Activated CD4-positive, alpha-beta T cell treated with anti-CD3 and anti-CD28 coated beads for 24 hours (primary cell): ENCODE results near the gene ZNF880.
"Not testable (repeated sequence)": the region's sequence is repeated elsewhere in the genome, so short reads cannot be mapped to it uniquely, and the experiment has no call there.

Experiments used
- DNase-seq, 2 donors: peaks; one replicate each; pipeline ENCODE4 v3.0.0-alpha.2; 2020; ENCODE audit warnings: low read depth in 2 of 2

The ZNF880 gene

DNA sequence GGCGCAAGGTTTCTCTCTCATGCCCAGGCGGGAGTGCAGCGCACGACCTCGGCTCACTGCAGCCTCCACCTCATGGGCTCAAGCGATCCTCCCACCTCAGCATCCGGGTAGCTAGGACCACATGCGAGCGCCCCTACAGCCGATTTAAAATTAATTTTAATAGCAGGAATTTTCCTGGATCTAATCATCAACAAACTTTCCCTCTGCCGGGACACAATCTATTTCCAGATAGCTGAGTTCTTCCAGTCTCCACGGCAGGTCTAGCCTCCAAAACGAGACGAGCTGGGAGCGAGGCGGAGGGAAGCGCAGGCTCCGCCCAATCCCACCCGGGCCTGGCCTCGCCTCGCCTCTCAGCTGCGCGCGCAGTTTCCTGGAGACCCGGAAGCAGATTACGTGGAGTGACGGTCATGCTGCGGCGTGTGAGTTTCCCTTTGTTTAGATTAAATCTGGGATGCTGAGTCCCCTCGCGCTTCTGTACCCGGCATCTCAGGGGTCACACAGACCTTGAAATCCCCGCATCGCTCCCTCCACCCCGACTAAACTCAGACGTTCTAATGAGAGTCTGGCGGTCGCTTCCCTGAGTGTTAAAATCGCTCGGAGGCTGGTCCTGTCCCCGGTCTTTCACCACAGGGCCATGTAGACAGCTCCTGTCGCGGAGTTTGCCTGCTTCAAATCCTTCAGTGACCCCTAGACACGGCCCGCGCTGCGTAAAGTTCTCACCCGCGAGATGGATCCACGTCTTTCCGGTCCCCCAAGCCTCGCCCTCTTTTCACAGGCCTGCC lies at the start of gene ZNF880:
Gene ZNF880, plus strand, starts transcription at position 365 of the 782 bp plus-strand sequence. Its CDS starts 43 bp downstream, at position 408.
- peak; percentile 86 to 89 for DNase-seq

DNA sequence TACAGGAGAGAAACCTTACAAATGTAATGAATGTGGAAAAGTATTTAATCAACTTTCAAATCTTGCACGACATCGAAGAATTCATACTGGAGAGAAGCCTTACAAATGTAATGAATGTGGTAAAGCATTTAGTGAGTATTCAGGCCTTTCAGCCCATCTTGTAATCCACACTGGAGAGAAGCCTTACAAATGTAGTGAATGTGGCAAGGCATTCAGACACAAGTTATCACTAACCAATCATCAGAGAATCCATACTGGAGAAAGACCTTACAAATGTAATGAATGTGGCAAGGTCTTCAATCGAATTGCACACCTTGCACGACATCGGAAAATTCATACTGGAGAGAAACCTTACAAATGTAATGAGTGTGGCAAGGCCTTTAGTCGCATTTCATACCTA lies 47.3 kb upstream of the ZNF880 start:
- no peak for DNase-seq

DNA sequence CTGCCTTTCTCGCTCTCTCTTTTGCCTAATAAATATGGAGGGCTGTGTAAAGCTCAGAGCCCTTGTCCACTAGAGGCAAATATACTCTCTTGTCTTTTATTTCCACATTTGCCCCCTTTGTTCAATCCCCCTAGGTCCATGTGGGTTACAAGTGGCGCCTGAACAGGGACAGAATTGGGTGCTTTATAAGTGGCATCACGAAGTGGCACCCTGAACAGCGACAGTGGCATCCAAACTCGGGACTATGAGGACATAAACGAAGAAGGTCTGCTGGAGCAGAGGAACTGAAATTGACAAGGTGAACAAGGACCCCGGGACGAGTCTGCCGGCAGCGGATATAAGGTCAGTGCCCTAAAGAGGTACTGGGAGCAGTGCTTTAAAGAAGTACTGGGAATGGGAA lies 38.0 kb upstream of the ZNF880 start:
- no peak for DNase-seq

DNA sequence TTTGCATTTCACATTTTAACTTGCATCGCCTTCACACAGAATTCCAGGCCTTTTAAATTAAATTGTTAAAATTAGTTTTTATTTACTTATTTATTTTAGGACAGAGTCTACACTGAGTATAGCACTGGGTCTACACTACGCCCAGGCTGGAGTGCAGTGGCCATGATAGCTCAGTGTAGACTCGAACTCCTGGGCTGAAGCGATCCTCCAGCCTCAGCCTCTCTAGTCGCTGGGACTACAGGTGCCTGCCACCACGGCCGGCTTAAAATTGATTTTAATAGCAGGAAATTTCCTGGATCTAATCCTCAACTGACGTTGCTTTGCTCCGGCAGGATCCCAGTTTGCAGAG lies 34.0 kb upstream of the ZNF880 start:
- no peak for DNase-seq

DNA sequence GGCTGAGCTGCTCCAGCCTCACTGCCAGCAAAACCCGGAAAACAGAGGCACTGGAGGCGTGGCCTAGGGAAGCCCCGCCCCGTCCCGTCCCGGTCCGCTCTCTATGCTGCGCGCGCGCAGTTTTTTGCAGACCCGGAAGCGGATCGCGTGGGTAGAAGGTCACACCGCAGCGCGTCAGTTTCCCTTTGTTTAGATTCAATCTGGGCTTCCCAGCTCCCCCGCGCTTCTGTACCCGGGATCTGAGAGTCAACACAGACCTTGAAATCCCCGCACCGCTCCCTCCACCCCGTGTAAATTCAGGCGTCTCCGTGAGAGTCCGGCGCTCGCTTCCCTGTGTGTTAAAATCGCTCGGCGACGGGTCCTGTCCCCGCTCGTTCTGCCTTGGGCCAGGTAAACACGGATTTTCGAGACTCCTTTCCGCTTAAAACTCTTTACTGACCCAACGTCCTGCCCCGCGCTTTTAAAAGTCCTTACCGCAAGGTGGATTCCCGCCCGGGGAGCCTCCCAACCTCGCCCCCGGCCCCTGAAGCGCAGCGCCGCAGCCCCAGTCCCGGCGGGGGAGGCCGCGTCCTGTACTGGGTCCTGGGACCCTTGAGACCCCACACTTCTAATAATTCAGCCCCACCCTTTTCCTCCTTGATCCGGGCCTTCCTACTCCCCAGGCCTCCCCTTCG lies 33.5 kb upstream of the ZNF880 start, which contains the start of gene ZNF610:
Gene ZNF610, plus strand, starts transcription at position 127 of the 674 bp plus-strand sequence. CDS start 12,930 bp downstream, outside the sequence.
- DNase-seq, result peak; percentile 81 to 82

DNA sequence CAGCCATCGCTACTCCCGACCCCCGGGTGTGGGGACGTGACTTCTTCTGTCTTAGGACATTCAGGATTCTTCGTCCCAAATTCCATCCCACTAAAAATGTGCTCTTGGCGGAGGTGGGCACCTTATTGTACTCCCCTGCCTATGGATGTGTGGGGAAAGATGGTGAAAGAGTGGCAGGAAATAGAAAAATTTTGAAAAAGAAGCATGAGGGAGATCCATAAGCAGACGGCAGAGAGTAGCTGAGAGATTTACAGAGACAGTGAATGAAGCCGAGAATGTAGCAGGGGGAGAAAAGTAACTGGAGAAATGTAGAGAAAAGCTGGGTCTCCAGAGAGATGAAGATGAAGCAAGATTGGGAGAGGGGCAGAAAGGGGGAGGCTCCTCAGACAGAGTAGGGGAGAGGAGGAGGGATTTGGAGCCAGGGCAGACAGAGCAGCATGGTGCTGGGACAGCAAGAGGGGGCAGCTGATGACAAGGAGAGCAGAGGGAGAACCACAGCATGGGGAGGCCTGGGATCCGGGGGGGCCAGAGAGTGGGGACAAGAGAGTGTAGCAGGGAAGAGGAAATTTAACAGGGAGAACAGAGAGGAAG lies 32.8 kb upstream of the ZNF880 start:
- DNase-seq, result no peak

DNA sequence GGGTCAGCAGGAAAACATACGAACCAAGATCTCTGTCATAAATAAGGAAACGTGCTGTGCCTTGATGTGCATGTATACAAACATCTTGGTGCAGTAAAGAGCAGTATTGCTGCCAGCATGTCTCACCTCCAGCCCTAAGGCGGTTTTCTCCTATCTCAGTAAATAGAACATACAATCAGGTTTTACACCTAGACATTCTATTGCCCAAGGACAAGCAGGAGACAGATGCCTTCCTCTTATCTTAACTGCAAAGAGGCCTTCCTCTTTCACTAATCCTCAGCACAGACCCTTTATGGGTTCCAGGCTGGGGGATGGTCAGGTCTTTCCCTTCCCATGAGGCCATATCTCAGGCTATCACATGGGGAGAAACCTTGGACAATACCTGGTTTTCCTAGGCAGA lies 30.7 kb upstream of the ZNF880 start:
- DNase-seq, result not testable (repeated sequence)

DNA sequence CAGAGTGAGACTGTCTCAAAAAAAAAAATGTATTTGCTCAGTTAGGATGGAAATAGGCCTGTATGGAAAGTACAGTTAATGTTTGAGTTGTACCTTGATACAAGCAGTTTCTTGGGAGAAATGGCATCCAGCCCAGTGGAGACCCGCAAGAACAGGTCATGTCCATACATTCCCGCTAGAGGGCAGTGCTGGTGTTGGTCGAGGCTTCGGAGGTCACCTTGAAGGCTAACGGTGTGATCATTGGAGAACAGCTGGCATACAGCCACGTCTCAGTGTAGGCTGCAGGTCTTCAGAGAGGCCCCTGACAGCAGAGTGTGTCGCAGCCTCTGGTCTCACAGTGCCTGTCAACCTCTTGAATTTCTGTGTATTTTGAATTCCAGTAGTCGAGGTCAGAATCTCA lies 26.2 kb upstream of the ZNF880 start:
- DNase-seq, result peak; percentile 22 to 27

DNA sequence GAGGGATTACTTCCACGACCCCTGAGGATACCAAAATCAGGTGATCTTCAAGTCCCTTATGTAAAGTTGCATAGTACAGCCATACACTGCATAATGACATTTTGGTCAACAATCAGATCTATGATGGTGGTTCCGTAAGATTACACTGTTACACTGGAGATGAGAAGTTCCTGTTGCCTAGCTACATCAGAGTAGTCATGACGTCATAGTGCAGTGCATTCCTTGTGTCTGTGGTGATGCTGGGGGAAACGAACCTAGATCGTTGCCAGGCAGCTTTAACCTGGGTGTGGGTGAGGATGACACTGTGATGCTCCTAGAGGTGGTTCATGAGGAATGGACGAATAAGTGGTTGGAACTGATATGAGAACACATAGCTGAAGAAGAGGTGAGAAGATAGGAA lies 24.6 kb upstream of the ZNF880 start:
- DNase-seq, result no peak

DNA sequence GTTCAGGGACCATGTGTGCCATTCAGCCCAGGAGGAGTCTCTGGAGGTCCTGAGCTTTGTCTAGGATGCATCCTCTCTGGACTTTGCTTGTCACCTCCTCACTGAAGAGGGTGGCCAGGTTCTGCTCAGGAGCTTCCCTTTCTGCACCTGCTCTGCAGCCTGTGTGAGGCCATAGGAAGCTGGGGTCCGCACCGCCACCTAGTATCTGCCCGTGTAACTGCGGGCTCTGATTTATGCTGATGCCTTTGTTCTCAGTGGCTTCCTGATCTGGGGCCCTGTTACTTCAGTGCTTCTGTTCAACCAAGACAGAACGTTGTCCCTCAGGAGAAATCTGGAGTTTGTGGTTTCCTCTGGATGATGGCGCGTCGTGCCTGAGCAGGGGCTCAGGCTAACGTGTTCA lies 18.2 kb upstream of the ZNF880 start:
- DNase-seq, result no peak

DNA sequence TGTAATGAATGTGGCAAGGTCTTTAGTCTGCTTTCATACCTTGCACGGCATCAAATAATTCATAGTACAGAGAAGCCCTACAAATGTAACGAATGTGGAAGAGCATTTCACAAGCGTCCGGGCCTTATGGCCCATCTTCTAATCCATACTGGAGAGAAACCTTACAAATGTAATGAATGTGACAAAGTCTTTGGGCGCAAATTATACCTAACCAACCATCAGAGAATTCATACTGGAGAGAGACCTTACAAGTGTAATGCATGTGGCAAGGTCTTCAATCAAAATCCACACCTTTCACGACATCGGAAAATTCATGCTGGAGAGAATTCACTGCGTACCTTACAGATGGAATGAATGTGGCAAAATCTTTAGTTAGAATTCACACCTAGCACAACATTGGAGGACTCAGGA lies 3.3 kb upstream of the ZNF880 start:
- no peak for DNase-seq

DNA sequence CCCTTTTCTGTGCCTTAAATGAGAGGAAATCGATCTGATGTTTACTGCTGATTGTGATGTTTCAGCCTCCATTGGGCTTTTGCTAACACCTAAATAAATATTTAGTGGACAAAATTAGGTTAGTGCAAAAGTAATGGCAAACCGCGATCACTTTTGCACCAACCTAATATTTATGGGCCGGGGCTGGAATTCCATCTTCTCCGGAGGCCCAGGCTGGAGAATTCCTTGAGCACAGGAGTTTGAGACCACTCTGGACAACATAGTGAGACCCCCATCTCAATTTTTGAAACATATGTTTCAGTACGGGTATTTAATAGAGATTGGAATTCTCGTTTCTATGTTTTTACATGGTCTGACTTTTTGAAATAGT lies 603 bp downstream of the ZNF880 start:
- no peak for DNase-seq

DNA sequence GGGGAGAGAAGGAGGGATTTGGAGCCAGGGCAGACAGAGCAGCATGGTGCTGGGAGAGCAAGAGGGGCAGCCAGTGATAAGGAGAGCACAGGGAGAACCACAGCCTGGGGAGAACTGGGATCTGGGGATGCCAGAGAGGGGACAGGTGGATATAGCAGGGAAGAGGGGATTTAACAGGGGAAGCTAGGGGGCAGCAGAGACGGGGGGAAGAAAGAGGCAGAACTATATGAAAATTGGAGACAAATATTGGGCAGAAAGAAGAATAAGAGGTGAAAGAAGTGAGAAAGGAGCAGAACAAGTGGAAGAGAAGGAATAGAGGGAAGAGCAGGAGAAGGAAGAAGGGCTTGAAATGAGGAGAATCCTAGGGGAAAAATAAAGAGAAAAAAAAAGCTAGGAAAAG lies 21.4 kb downstream of the ZNF880 start:
- no peak for DNase-seq

DNA sequence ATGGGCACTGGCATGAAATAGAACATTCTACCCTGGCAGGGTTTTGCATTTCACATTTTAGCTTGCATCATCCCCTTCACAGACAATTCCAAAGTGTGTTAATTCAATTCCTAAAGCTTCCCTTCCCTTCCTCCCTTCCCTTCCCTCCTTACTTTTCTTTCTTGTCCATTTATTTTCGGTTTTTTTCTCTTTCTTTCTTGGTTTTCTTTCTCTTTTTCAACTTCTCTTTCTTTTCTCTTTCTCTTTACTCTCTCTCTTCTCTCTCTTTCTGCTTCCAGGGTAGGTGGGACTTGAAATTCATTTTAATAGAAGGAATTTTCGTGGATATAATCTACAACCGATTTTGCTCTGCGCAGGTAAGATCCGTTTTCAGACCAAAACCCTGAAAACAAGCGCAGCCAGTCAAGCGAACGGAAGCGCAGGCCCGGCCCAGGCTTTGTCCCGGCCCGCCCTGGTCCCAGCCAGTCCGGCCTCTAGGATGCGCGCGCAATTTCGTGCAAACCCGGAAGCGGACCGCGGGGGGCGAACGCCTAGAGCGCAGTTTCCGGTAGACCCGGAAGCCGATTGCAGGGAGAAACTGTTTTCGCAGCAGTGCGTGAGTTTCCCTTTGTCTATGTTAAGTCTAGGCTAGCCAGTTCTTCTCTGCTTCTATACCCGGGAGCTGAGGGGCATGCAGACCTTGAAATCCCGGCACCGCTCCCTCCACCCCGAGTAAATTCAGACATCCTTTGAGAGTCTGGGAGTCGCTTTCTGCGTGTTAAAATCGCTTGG lies 27.8 kb downstream of the ZNF880 start, which contains the start of gene ZNF528:
Gene ZNF528, plus strand, starts transcription at position 540 of the 771 bp plus-strand sequence. CDS start 4,165 bp downstream, outside the sequence.
- DNase-seq, result peak; percentile 92 to 94

DNA sequence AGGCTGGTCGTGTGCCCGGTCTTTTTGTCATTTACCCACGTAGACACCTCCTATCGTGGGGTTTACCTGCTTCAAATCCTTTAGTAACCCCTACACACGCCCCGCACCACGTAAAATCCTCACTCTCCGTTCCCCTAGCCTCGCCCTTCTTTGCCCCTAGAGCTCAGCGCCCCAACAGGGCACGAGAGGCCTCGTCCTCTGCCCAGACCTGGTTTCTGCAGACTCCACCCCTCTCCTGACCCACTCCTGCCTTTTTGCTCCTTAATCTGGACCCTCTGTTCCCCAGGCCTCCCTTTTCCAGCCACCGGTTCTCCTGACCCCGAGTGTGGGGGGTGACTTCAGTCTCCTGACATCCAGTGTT lies 28.3 kb downstream of the ZNF880 start:
- no peak for DNase-seq

DNA sequence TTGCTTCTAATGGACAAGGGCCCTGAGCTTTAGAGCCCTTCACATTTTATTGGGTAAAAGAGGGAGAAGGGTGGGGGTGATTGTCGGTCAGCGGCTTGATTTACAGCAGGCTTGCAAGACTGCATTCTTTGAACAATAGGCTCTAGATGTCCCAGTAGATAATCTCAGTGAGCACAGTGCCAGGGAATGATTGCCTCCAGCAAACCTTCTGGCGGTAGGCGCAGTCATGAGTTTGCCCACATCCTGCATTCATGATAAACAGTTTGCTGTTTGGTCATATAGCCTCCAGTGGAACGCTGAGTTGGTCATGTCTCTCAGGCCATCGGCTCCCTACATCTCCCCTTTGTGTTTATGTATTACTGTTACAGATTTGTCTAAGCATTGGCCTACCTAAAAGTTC lies 40.6 kb downstream of the ZNF880 start:
- DNase-seq, result no peak

DNA sequence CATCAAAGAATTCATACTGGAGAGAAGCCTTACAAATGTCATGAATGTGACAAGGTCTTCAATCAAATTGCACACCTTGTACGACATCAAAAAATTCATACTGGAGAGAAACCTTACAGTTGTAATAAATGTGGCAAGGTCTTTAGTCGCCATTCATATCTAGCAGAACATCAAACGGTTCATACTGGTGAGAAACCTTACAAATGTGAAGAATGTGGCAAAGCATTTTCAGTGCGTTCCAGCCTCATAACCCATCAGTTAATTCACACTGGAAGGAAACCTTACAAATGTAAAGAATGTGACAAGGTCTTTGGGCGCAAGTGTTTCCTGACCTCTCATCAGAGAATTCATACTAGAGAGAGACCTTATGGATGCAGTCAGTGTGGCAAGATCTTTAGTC lies 46.0 kb downstream of the ZNF880 start:
- no peak for DNase-seq

DNA sequence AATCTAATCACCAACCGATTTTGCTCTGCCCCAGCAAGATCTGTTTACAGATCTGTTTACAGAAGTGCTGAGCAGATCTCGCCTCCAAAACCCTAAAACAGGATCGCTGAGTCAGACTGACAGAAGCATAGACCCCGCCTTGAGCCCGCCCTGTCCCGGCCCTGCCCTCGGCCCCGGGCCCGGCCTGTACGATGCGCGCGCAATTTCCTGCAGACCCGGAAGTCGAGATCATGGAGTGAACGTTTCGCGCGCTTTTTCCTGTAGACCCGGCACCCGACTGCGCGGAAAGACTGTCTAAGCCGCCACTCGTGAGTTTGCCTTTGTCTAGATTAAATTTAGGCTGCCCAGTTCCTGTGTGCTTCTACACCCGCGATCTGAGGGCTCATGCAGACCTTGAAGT lies 59.2 kb downstream of the ZNF880 start, which contains the start of gene ZNF534:
Gene ZNF534, plus strand, starts transcription at position 212 of the 400 bp plus-strand sequence. CDS start 2,327 bp downstream, outside the sequence.
- no peak for DNase-seq
